Cerebellar nuclear complex (tissue), 1 donor: ENCODE measurements around the gene CDC42EP3.

Source experiments
- DNase-seq, 2 experiments: peaks; one replicate each; lab custom pipeline; 2025; lab: John Stamatoyannopoulos, UW

CDC42EP3 gene

GRCh38 chr2:37656512-37657423, 14.7 kb downstream of the CDC42EP3 start:
- DNase-seq: no peak

- no peak for DNase-seq
Measured at GRCh38 chr2:37654932-37655841, 16.3 kb downstream of the CDC42EP3 start.

GRCh38 chr2:37654419-37654818, 17.0 kb downstream of the CDC42EP3 start:
- no peak for DNase-seq

- no peak for DNase-seq
Measured at GRCh38 chr2:37653805-37654378, 17.6 kb downstream of the CDC42EP3 start.

- DNase-seq: no peak
Measured at GRCh38 chr2:37653093-37653492, 18.3 kb downstream of the CDC42EP3 start.

GRCh38 chr2:37652199-37652640, 19.2 kb downstream of the CDC42EP3 start:
- DNase-seq: no peak

GRCh38 chr2:37650548-37651093, 20.8 kb downstream of the CDC42EP3 start:
- no peak for DNase-seq

- DNase-seq: no peak
Measured at GRCh38 chr2:37649518-37649917, 21.9 kb downstream of the CDC42EP3 start.

GRCh38 chr2:37648331-37649011, 23.0 kb downstream of the CDC42EP3 start:
- no peak for DNase-seq

GRCh38 chr2:37647971-37648330, 23.5 kb downstream of the CDC42EP3 start:
- DNase-seq: no peak

GRCh38 chr2:37645836-37646235, 25.6 kb downstream of the CDC42EP3 start:
- DNase-seq: no peak

GRCh38 chr2:37645362-37645761, 26.1 kb downstream of the CDC42EP3 start:
- DNase-seq: no peak

- DNase-seq: no peak
Measured at GRCh38 chr2:37644191-37644590, 27.3 kb downstream of the CDC42EP3 start.

GRCh38 chr2:37643730-37644078, 27.7 kb downstream of the CDC42EP3 start:
- no peak for DNase-seq

- DNase-seq: no peak
Measured at GRCh38 chr2:37642907-37643729, 28.3 kb downstream of the CDC42EP3 start.

- no peak for DNase-seq
Measured at GRCh38 chr2:37641582-37642171, 29.8 kb downstream of the CDC42EP3 start.

- DNase-seq: no peak
Measured at GRCh38 chr2:37639631-37640030, 31.8 kb downstream of the CDC42EP3 start.

GRCh38 chr2:37638973-37639372, 32.5 kb downstream of the CDC42EP3 start:
- DNase-seq: no peak

GRCh38 chr2:37637985-37638384, 33.5 kb downstream of the CDC42EP3 start:
- no peak for DNase-seq

GRCh38 chr2:37637190-37637860, 34.1 kb downstream of the CDC42EP3 start:
- no peak for DNase-seq
